MM.1S (cell line): Measurements from ENCODE around the gene ACCS.

ENCODE experiments used
- DNase-seq: peaks from one replicate; pipeline ENCODE4 v3.0.0-alpha.2; 2015
- H2AFZ ChIP-seq: fragments of 300-600 bp; sonication (generic); 2 replicates; pipeline ENCODE4 v1.6.0; 2016; ENCODE audit warnings: antibody characterized with exemption, low read length
- H3F3A ChIP-seq: fragments of 300-600 bp; sonication (generic); 2 replicates; pipeline ENCODE4 v1.6.1; 2016; ENCODE audit warnings: mild to moderate bottlenecking, antibody characterized with exemption, low read length, moderate library complexity, mixed read lengths; ENCODE audit not compliant: insufficient read depth
- H3K27ac ChIP-seq: fragments of 300-600 bp; sonication (generic); 2 replicates; pipeline ENCODE4 v1.5.1; 2016; ENCODE audit warnings: mild to moderate bottlenecking, low read length
- H3K27me3 ChIP-seq: fragments of 300-600 bp; sonication (generic); replicated peaks from 2 replicates; pipeline ENCODE4 v1.6.0; 2016; ENCODE audit warnings: low read length; ENCODE audit not compliant: insufficient read depth
- H3K36me3 ChIP-seq: fragments of 300-600 bp; sonication (generic); replicated peaks from 2 replicates; pipeline ENCODE4 v1.6.1; 2016; ENCODE audit warnings: mild to moderate bottlenecking, low read length, mixed read lengths; ENCODE audit not compliant: insufficient read depth
- H3K4me1 ChIP-seq: fragments of 300-600 bp; sonication (generic); 2 replicates; pipeline ENCODE4 v1.6.1; 2016; ENCODE audit warnings: low read length, mixed read lengths
- H3K4me2 ChIP-seq: fragments of 300-600 bp; sonication (generic); 2 replicates; pipeline ENCODE4 v1.6.0; 2016; ENCODE audit warnings: low read depth, low read length
- H3K4me3 ChIP-seq: fragments of 300-600 bp; sonication (generic); 2 replicates; pipeline ENCODE4 v1.5.1; 2016; ENCODE audit warnings: low read length, mixed read lengths
- H3K79me2 ChIP-seq: fragments of 300-600 bp; sonication (generic); 2 replicates; pipeline ENCODE4 v1.6.1; 2016; ENCODE audit warnings: mixed run types, low read length, mixed read lengths
- H3K9ac ChIP-seq: fragments of 300-600 bp; sonication (generic); 2 replicates; pipeline ENCODE4 v1.6.1; 2016; ENCODE audit warnings: low read length, mixed read lengths
- H3K9me2 ChIP-seq: fragments of 300-600 bp; sonication (generic); replicated peaks from 2 replicates; pipeline ENCODE4 v1.6.1; 2016; ENCODE audit warnings: mild to moderate bottlenecking, low read length, mixed read lengths; ENCODE audit not compliant: insufficient read depth
- H3K9me3 ChIP-seq: fragments of 300-600 bp; sonication (generic); replicated peaks from 2 replicates; pipeline ENCODE4 v1.6.1; 2016; ENCODE audit warnings: mild to moderate bottlenecking, low read length, mixed read lengths; ENCODE audit not compliant: insufficient read depth
- H4K20me1 ChIP-seq: fragments of 300-600 bp; sonication (generic); 2 replicates; pipeline ENCODE4 v1.6.1; 2016; ENCODE audit warnings: mild to moderate bottlenecking, low read length, moderate library complexity, mixed read lengths; ENCODE audit not compliant: insufficient read depth
- CTCF ChIP-seq: fragments of 300-600 bp; sonication (generic); IDR thresholded peaks from 2 replicates; pipeline ENCODE4 v1.5.1; 2016; ENCODE audit warnings: antibody characterized with exemption, low read length, mixed read lengths
- EZH2 ChIP-seq: fragments of 300-600 bp; sonication (generic); optimal IDR thresholded peaks from 2 replicates; pipeline ENCODE3; 2017; ENCODE audit warnings: low read depth, mild to moderate bottlenecking, antibody characterized with exemption, low read length, mixed read lengths
- EZH2phosphoT487 ChIP-seq: fragments of 300-600 bp; sonication (generic); IDR thresholded peaks from 2 replicates; pipeline ENCODE4 v1.6.1; 2018; ENCODE audit warnings: antibody characterized with exemption, low read length

Gene ACCS

GRCh38 chr11:44113018-44113417 is 46.9 kb downstream of the ACCS start:
- H3K4me2 ChIP-seq: no peak overlapping the region
- no peak for TF ChIP-seq EZH2
- no peak for TF ChIP-seq CTCF
- TF ChIP-seq EZH2phosphoT487: no peak

GRCh38 chr11:44113572-44113971 is 47.5 kb downstream of the ACCS start:
- Histone ChIP-seq H3K79me2 (no peaks in the 10 kb centered on the region), H3K9ac (no peak overlapping the region), H3K4me1 (peaks cover 16% of the 10 kb centered on the region), H3K4me3 (no peak overlapping the region), H3F3A (no peaks in the 10 kb centered on the region), H3K9me2 (no peaks in the 10 kb centered on the region), H2AFZ (no peak overlapping the region), H3K4me2 (no peak overlapping the region), H3K36me3 (no peaks in the 10 kb centered on the region), H3K27me3 (no peaks in the 10 kb centered on the region), H4K20me1 (no peaks in the 10 kb centered on the region), H3K9me3 (no peaks in the 10 kb centered on the region), H3K27ac (no peak overlapping the region)
- TF ChIP-seq CTCF (no peak), EZH2phosphoT487 (no peak), EZH2 (no peak)
- DNase-seq: no peak

More at GRCh38 chr11:44113018-44113417, 46.9 kb downstream of the ACCS start:
- H3K27ac ChIP-seq: no peak overlapping the region
- no peak overlapping the region for H3K4me3 ChIP-seq
- H3K4me1 ChIP-seq: peaks cover 16% of the 10 kb centered on the region
- no peak for DNase-seq
- H3K9ac ChIP-seq: no peak overlapping the region
- no peak overlapping the region for H2AFZ ChIP-seq
- no peaks in the 10 kb centered on the region; the same call in 1 of the 2 replicates for H3K36me3 ChIP-seq
- H4K20me1 ChIP-seq: no peaks in the 10 kb centered on the region
- no peaks in the 10 kb centered on the region for H3K79me2 ChIP-seq
- H3K9me3 ChIP-seq: no peaks in the 10 kb centered on the region
- no peaks in the 10 kb centered on the region for H3K27me3 ChIP-seq
- no peaks in the 10 kb centered on the region for H3F3A ChIP-seq
- no peaks in the 10 kb centered on the region for H3K9me2 ChIP-seq

- DNase-seq: no peak
- no peak overlapping the region for H3K9ac ChIP-seq
- H3K27me3 ChIP-seq: no peaks in the 10 kb centered on the region
- no peaks in the 10 kb centered on the region for H3K9me2 ChIP-seq
- no peak overlapping the region for H3K27ac ChIP-seq
- no peaks in the 10 kb centered on the region for H4K20me1 ChIP-seq
- no peaks in the 10 kb centered on the region for H3K36me3 ChIP-seq
- H3K4me2 ChIP-seq: no peak overlapping the region
- H2AFZ ChIP-seq: no peak overlapping the region
- TF ChIP-seq CTCF (no peak), EZH2 (no peak), EZH2phosphoT487 (no peak)
- no peaks in the 10 kb centered on the region for H3K79me2 ChIP-seq
- H3K4me3 ChIP-seq: no peak overlapping the region
- peaks cover 11% of the 10 kb centered on the region for H3K4me1 ChIP-seq
- H3F3A ChIP-seq: no peaks in the 10 kb centered on the region
- H3K9me3 ChIP-seq: no peaks in the 10 kb centered on the region
Measured at GRCh38 chr11:44116234-44116830, 50.3 kb downstream of the ACCS start.
